Mesenchymal stem cell (in vitro differentiated cells and primary cell): ENCODE measurements around the gene LGALS1.

Experiments used
- DNase-seq: peaks from one replicate; pipeline ENCODE4 v3.0.0-alpha.2; 2013
- H2AFZ ChIP-seq: one replicate; pipeline ENCODE4 v1.6.1; 2013; ENCODE audit warnings: low read depth, mild to moderate bottlenecking, control low read depth, inconsistent platforms, low read length, moderate library complexity
- H2AK5ac ChIP-seq: 2 replicates; pipeline ENCODE4 v1.6.1; 2013; ENCODE audit warnings: low read length, moderate library complexity, mild to moderate bottlenecking, inconsistent platforms; ENCODE audit not compliant: severe bottlenecking
- H2BK120ac ChIP-seq: one replicate; pipeline ENCODE4 v1.6.1; 2013; ENCODE audit warnings: low read depth, mild to moderate bottlenecking, inconsistent platforms, low read length, moderate library complexity
- H2BK12ac ChIP-seq, 2 experiments: one replicate each; pipeline ENCODE4 v1.6.1; 2013; ENCODE audit warnings: inconsistent platforms in 2 of 2, low read length in 2 of 2, mild to moderate bottlenecking in 2 of 2, moderate library complexity in 2 of 2, control low read depth in 1 of 2
- H2BK15ac ChIP-seq: one replicate; pipeline ENCODE4 v1.6.1; 2013; ENCODE audit warnings: mild to moderate bottlenecking, low read depth, inconsistent platforms; ENCODE audit not compliant: poor library complexity, severe bottlenecking
- H2BK5ac ChIP-seq: 2 replicates; pipeline ENCODE4 v1.6.1; 2013; ENCODE audit warnings: low read depth, mild to moderate bottlenecking, low read length, control low read depth, inconsistent platforms; ENCODE audit not compliant: poor library complexity, severe bottlenecking
- H3K14ac ChIP-seq, 2 experiments: one replicate each; pipeline ENCODE4 v1.6.1; 2013; ENCODE audit warnings: inconsistent platforms in 2 of 2, low read length in 2 of 2, control low read depth in 1 of 2, mild to moderate bottlenecking in 1 of 2, moderate library complexity in 1 of 2
- H3K18ac ChIP-seq, 2 experiments: one replicate each; pipeline ENCODE4 v1.6.1; 2013; ENCODE audit warnings: inconsistent platforms in 2 of 2, low read length in 2 of 2, control low read depth in 1 of 2, low read depth in 1 of 2, mild to moderate bottlenecking in 1 of 2
- H3K23ac ChIP-seq, 2 experiments: one replicate each; pipeline ENCODE4 v1.6.1; 2013; ENCODE audit warnings: inconsistent platforms in 2 of 2, low read length in 2 of 2, mild to moderate bottlenecking in 2 of 2, moderate library complexity in 2 of 2, control low read depth in 1 of 2
- H3K27ac ChIP-seq: 2 replicates; pipeline ENCODE4 v1.5.1; 2013; ENCODE audit warnings: mild to moderate bottlenecking, moderate library complexity, low read length, control low read depth, inconsistent platforms; ENCODE audit not compliant: poor library complexity, severe bottlenecking
- H3K27me3 ChIP-seq, 2 experiments: 2 replicates each; pipeline versions ENCODE4 v1.6.1 to v1.7.0; 2013; ENCODE audit warnings: low read length in 2 of 2, mild to moderate bottlenecking in 2 of 2, moderate library complexity in 2 of 2, control low read depth in 1 of 2, inconsistent platforms in 1 of 2; ENCODE audit not compliant: control insufficient read depth in 1 of 2, insufficient read depth in 1 of 2
- H3K36me3 ChIP-seq, 2 experiments: 2 replicates each; pipeline versions ENCODE4 v1.6.1 to v1.7.0; 2013; ENCODE audit warnings: low read length in 2 of 2, control low read depth in 1 of 2, inconsistent platforms in 1 of 2, low read depth in 1 of 2, mild to moderate bottlenecking in 1 of 2; ENCODE audit not compliant: insufficient read depth in 2 of 2, control insufficient read depth in 1 of 2
- H3K4ac ChIP-seq, 2 experiments: one replicate each; pipeline ENCODE4 v1.6.1; 2013; ENCODE audit warnings: inconsistent platforms in 2 of 2, low read length in 2 of 2, mild to moderate bottlenecking in 2 of 2, moderate library complexity in 2 of 2, control low read depth in 1 of 2, low read depth in 1 of 2
- H3K4me1 ChIP-seq: 2 replicates; pipeline ENCODE4 v1.6.1; 2013; ENCODE audit warnings: low read depth, low read length, control low read depth; ENCODE audit not compliant: control insufficient read depth, insufficient read depth
- H3K4me2 ChIP-seq: 2 replicates; pipeline ENCODE4 v1.6.1; 2013; ENCODE audit warnings: low read length, mild to moderate bottlenecking, inconsistent platforms; ENCODE audit not compliant: poor library complexity, severe bottlenecking
- H3K4me3 ChIP-seq, 2 experiments: 2 replicates each; pipeline versions ENCODE4 v1.5.1 to v1.7.0; 2013; ENCODE audit warnings: low read length in 2 of 2, mild to moderate bottlenecking in 2 of 2, control low read depth in 1 of 2, low read depth in 1 of 2; ENCODE audit not compliant: insufficient read depth in 1 of 2
- H3K79me1 ChIP-seq: replicated peaks from 2 replicates; pipeline ENCODE4 v1.6.1; 2013; ENCODE audit warnings: mild to moderate bottlenecking, control low read depth, low read length, inconsistent platforms; ENCODE audit not compliant: poor library complexity, severe bottlenecking
- H3K9ac ChIP-seq: 2 replicates; pipeline ENCODE4 v1.7.0; 2013; ENCODE audit warnings: mild to moderate bottlenecking, low read length, moderate library complexity
- H3K9me3 ChIP-seq: 2 replicates; pipeline ENCODE4 v1.7.0; 2013; ENCODE audit warnings: mild to moderate bottlenecking, low read length; ENCODE audit not compliant: control insufficient read depth
- H4K8ac ChIP-seq: one replicate; pipeline ENCODE4 v1.6.1; 2013; ENCODE audit warnings: inconsistent platforms, mild to moderate bottlenecking, low read length, moderate library complexity
- H4K91ac ChIP-seq: one replicate; pipeline ENCODE4 v1.6.1; 2013; ENCODE audit warnings: mild to moderate bottlenecking, low read length, inconsistent platforms
- WGBS: methylation state at CpG from one replicate; pipeline ENCODE4 v1.1.7; 2013; ENCODE audit warnings: mixed read lengths; 5-methylcytosine and 5-hydroxymethylcytosine counted together

LGALS1 gene

DNA sequence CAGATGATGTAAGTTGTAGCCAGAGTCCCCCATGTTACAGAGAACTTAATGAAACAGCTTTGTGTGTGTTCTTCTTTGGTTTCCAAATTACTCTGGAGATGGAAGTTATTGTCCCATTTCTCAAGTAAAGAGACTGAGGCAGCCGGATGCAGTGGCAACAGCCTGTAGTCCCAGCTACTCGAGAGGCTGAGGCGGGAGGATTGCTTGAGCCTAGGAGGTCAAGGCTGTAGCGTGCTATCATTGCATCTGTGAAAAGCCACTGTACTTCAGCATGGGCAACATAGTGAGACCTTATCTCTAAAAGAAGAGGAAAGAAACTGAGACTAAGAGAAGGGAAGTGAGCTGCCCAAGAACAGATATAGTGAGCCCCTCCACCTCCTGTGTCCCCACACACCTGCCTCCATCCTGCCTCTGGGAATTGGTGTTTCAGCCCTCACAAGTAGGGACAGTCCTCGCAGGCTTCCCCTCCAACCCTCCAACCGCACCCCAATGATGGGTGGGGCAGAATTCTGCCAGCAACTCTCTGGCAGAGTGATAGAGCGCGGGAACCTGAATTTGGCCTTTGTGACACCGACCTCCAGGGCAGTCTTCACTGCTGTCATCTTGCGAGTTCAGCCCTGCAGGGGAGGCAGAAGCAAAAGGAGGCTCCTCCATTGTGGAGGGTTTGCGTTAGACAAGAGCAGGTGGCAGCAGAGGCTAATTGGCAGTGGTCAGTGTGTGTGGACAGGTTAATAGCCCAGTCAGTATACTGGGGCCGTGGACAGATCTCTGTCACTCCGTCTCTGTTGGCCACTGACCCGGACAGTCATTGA lies 15.3 kb upstream of the LGALS1 start:
- H3K79me1 ChIP-seq: peaks cover 21% of the 10 kb centered on the region
- no peak overlapping the region for H3K27ac ChIP-seq
- no peak overlapping the region for H2AFZ ChIP-seq

GRCh38 chr22:37660709-37661045 lies 14.8 kb upstream of the LGALS1 start:
- Histone ChIP-seq H3K4ac (no peak overlapping the region), H2BK12ac (peak overlapping the region in 1 of 2 experiments; percentile 37), H3K18ac (no peak overlapping the region), H4K8ac (no peak overlapping the region), H4K91ac (peak overlapping the region; percentile 30), H3K79me1 (peaks cover 27% of the 10 kb centered on the region), H3K4me2 (no peak overlapping the region), H2BK15ac (peak overlapping the region; percentile 6), H3K14ac (no peak overlapping the region), H3K36me3 (peaks cover 2 to 19% of the 10 kb centered on the region in 2 experiments), H2AK5ac (no peak overlapping the region), H3K23ac (no peak overlapping the region), H2BK120ac (no peak overlapping the region), H3K27me3 (no peaks in the 10 kb centered on the region), H2BK5ac (no peak overlapping the region), H3K4me3 (peak overlapping the region in 1 of 2 experiments; percentile 1), H3K9ac (peak overlapping the region; percentile 68), H2AFZ (no peak overlapping the region), H3K27ac (no peak overlapping the region), H3K4me1 (peaks cover 31% of the 10 kb centered on the region), H3K9me3 (no peaks in the 10 kb centered on the region)
- 79% methylated on average over 2 of the region's 2 CpGs for WGBS
- DNase-seq: no peak

More for the DNA sequence above, 15.3 kb upstream of the LGALS1 start:
- Histone ChIP-seq H3K4me1 (peaks cover 29% of the 10 kb centered on the region), H3K4me2 (peak overlapping the region; percentile 89), H3K9ac (peak overlapping the region; percentile 80), H2AK5ac (no peak overlapping the region), H2BK5ac (no peak overlapping the region), H2BK12ac (peak overlapping the region; percentile 1 to 51), H3K4me3 (peak overlapping the region in 1 of 2 experiments; percentile 91), H3K23ac (no peak overlapping the region), H2BK120ac (no peak overlapping the region), H3K36me3 (peaks cover 0 to 19% of the 10 kb centered on the region in 2 experiments), H4K8ac (no peak overlapping the region), H3K18ac (no peak overlapping the region), H2BK15ac (peak overlapping the region; percentile 62), H3K14ac (no peak overlapping the region), H3K9me3 (no peaks in the 10 kb centered on the region), H4K91ac (no peak overlapping the region), H3K4ac (no peak overlapping the region), H3K27me3 (no peaks in the 10 kb centered on the region)
- no peak for DNase-seq
- WGBS: 86% methylated on average over 14 of the region's 14 CpGs

DNA sequence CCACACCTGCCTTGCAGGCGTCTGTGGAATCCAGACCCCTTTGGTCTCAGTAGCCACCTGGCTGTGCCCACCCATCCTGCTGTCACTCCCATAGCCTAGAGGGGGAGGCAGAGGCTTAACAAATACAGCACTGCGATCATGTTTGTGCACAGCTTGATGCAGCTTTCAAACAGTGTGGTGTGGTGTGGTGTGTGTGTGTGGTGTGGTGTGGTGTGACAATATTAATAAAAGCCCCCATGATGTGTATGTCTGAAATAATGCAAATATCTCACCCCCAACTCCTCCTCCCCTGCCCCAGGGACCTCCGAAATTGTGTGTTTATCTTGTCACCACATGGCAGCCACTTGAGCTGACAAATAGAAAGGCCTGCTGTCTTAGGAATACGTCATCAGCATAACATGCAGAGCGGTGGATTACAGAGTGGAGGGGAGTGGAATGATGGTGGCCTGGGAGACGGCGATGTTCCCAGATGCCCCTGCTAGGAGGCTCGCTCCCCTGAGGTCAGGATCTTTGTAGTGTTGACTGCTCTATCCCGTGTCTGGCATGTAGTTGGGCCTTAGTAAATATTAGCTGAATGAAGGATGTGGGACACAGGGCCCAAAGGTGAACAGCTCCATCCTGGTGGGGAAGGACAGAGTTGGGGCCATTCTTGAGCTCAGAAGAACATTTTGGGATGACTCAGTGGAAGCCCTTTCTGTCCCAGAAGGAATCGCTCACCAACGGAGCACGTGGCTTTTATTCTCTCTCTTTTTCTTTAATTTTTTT lies 14.1 kb upstream of the LGALS1 start:
- no peak overlapping the region for H3K23ac ChIP-seq
- no peak overlapping the region for H4K8ac ChIP-seq
- no peak overlapping the region for H2BK15ac ChIP-seq

DNA sequence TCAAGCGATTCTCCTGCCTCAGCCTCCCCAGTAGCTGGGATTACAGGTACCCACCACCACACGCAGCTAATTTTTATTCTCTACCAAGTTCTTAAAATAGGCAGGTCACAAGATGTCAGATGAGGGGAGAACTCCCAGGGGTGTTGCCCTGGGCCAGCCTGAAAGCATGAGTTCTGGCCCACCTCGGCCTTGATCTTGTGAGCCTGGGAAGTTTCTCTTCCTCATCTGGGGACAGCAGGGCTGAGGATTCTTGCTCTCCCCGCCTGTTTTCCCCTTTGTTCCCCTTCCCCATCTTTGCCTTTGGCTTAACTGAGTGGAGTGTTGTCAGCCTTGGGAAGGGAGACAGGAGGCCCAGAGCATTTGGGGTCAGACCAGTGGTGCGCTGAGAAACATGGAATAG lies 13.4 kb upstream of the LGALS1 start:
- H3K4me3 ChIP-seq: no peak overlapping the region
- H4K8ac ChIP-seq: peak overlapping the region; percentile 48
- peak overlapping the region in 1 of 2 experiments; percentile 45 for H3K14ac ChIP-seq
- H3K18ac ChIP-seq: peak overlapping the region in 1 of 2 experiments; percentile 38
- WGBS: 86% methylated on average over 3 of the region's 5 CpGs
- H3K4ac ChIP-seq: peak overlapping the region in 1 of 2 experiments; percentile 47
- no peaks in the 10 kb centered on the region for H3K9me3 ChIP-seq
- H2AK5ac ChIP-seq: peak overlapping the region; percentile 79
- H3K23ac ChIP-seq: peak overlapping the region in 1 of 2 experiments; percentile 73
- no peak overlapping the region for H2BK15ac ChIP-seq
- H3K4me2 ChIP-seq: no peak overlapping the region
- H2BK5ac ChIP-seq: no peak overlapping the region
- no peak for DNase-seq
- H3K9ac ChIP-seq: peak overlapping the region; percentile 51
- peaks cover 31% of the 10 kb centered on the region for H3K4me1 ChIP-seq
- no peak overlapping the region for H2AFZ ChIP-seq
- H3K27ac ChIP-seq: no peak overlapping the region
- H2BK12ac ChIP-seq: peak overlapping the region; percentile 28 to 54
- no peak overlapping the region for H4K91ac ChIP-seq
- no peak overlapping the region for H2BK120ac ChIP-seq
- peaks cover 38% of the 10 kb centered on the region for H3K79me1 ChIP-seq
- peaks cover 11 to 30% of the 10 kb centered on the region in 2 experiments for H3K36me3 ChIP-seq
- H3K27me3 ChIP-seq: no peaks in the 10 kb centered on the region

More for the DNA sequence above, 14.1 kb upstream of the LGALS1 start:
- peak overlapping the region; percentile 34 for H4K91ac ChIP-seq
- no peaks in the 10 kb centered on the region for H3K27me3 ChIP-seq
- H2BK12ac ChIP-seq: peak overlapping the region in 1 of 2 experiments; percentile 3
- peak overlapping the region in 1 of 2 experiments; percentile 1 for H3K4me3 ChIP-seq
- peak overlapping the region; percentile 68 for H3K9ac ChIP-seq
- H3K4me1 ChIP-seq: peaks cover 31% of the 10 kb centered on the region
- no peak overlapping the region for H3K4ac ChIP-seq
- peaks cover 9 to 23% of the 10 kb centered on the region in 2 experiments for H3K36me3 ChIP-seq
- H3K27ac ChIP-seq: peak overlapping the region; percentile 21
- H3K9me3 ChIP-seq: no peaks in the 10 kb centered on the region
- DNase-seq: peak; percentile 95
- H2BK5ac ChIP-seq: no peak overlapping the region
- H3K79me1 ChIP-seq: peaks cover 33% of the 10 kb centered on the region
- no peak overlapping the region for H3K14ac ChIP-seq
- H3K18ac ChIP-seq: no peak overlapping the region
- no peak overlapping the region for H2AK5ac ChIP-seq
- H2AFZ ChIP-seq: no peak overlapping the region
- H2BK120ac ChIP-seq: no peak overlapping the region
- WGBS: 17% methylated on average over 9 of the region's 12 CpGs
- H3K4me2 ChIP-seq: no peak overlapping the region
